ENCODE measurements around the gene PALLD. TPM values are rescaled to one million over a fixed set of nuclear protein-coding genes. Genes with fewer than 3 reads are reported as not detected.

PALLD gene
- total RNA-seq, 1 experiment from 2014 or later = 26.7 TPM

DNA sequence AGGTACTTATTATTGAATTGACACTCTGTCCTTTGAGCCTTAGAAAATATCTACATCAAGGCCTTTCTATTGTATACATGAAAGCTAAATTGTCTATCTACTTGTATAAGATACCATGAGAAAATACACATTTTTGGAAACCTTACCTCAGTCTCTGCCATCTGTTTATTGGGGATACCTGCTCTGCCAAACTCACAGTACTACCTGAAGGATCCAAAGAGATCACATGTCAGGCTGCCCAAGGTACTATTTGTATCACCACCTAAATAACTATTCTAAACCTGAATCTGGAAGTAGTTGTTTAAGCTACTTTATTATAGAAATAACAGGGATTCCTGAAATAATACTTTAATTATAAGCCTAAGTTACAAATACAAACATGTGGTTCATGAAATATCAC, 126.2 kb downstream of the PALLD start:
- CTCF ChIA-PET = no interaction called here

DNA sequence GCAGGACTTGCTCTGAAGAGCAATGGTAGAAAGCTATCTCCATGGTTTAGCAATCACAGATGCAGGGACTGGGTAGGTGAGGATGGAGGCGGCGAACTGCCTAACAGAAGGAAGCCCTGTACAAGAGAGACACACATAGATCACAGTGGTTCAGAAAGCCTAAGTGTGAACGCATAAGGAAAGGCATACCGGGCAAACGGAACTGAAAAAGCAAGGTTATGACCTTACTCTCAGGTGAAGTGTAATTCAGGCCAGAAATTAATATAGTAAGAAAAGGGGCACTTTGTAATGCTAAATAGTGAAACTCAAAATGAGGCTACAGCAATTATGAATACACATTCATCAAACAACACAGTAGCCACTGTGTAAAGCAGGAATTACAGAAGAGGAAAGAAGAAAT, 126.6 kb downstream of the PALLD start:
- no peaks in the 10 kb centered on the region for H3K79me2 ChIP-seq (ENCODE audit: low read length)
- BruUV-seq (replicated peaks) = no TSS peak
- no peak overlapping the region for H3K4me2 ChIP-seq (ENCODE audit: low read length)
- DNase-seq (no peak), ATAC-seq (no peak)
- no peaks in the 10 kb centered on the region for H4K20me1 ChIP-seq (ENCODE audit: low read length)
- H3K9me3 ChIP-seq (ENCODE audit: low read length) = no peaks in the 10 kb centered on the region
- POLR2A ChIA-PET (ENCODE audit: unreplicated experiment) = no interaction called here
- H3F3A ChIP-seq (ENCODE audit: low read length, unreplicated experiment) = no peaks in the 10 kb centered on the region
- no peak overlapping the region for H2AFZ ChIP-seq (ENCODE audit: low read length)
- CTCF ChIA-PET = no interaction called here
- no peak overlapping the region for H3K27ac ChIP-seq (ENCODE audit: low read length)
- no peak overlapping the region for H3K4me3 ChIP-seq (ENCODE audit: low read length)
- H3K27me3 ChIP-seq (ENCODE audit: low read length) = no peaks in the 10 kb centered on the region
- TF ChIP-seq EZH2 (IDR thresholded peaks at IDR 0.05; ENCODE audit: low read length, unreplicated experiment) (no peak), EZH2phosphoT487 (IDR thresholded peaks at IDR 0.05; ENCODE audit: borderline replicate concordance, low read length) (no peak)
- intact Hi-C loops (cut with micrococcal nuclease) = no loop called here
- H3K9ac ChIP-seq (ENCODE audit: low read length) = no peak overlapping the region
- no peaks in the 10 kb centered on the region for H3K36me3 ChIP-seq (ENCODE audit: low read depth, low read length)
- no peaks in the 10 kb centered on the region for H3K9me2 ChIP-seq (replicated peaks; ENCODE audit: low read length)
- peaks cover 16% of the 10 kb centered on the region for H3K4me1 ChIP-seq (ENCODE audit: insufficient read depth, low read length)

More for the DNA sequence above, 126.2 kb downstream of the PALLD start:
- peaks cover 20% of the 10 kb centered on the region for H3K4me1 ChIP-seq (ENCODE audit: insufficient read depth, low read length)
- DNase-seq (no peak), ATAC-seq (no peak)
- POLR2A ChIA-PET (ENCODE audit: unreplicated experiment) = no interaction called here
- H3K4me3 ChIP-seq (ENCODE audit: low read length) = no peak overlapping the region
- H3F3A ChIP-seq (ENCODE audit: low read length, unreplicated experiment) = no peaks in the 10 kb centered on the region
- H2AFZ ChIP-seq (ENCODE audit: low read length) = no peak overlapping the region
- no peaks in the 10 kb centered on the region for H3K79me2 ChIP-seq (ENCODE audit: low read length)
- intact Hi-C loops (cut with micrococcal nuclease) = no loop called here
- no peak overlapping the region for H3K9ac ChIP-seq (ENCODE audit: low read length)
- no peak overlapping the region for H3K4me2 ChIP-seq (ENCODE audit: low read length)
- TF ChIP-seq, protein P1, sequence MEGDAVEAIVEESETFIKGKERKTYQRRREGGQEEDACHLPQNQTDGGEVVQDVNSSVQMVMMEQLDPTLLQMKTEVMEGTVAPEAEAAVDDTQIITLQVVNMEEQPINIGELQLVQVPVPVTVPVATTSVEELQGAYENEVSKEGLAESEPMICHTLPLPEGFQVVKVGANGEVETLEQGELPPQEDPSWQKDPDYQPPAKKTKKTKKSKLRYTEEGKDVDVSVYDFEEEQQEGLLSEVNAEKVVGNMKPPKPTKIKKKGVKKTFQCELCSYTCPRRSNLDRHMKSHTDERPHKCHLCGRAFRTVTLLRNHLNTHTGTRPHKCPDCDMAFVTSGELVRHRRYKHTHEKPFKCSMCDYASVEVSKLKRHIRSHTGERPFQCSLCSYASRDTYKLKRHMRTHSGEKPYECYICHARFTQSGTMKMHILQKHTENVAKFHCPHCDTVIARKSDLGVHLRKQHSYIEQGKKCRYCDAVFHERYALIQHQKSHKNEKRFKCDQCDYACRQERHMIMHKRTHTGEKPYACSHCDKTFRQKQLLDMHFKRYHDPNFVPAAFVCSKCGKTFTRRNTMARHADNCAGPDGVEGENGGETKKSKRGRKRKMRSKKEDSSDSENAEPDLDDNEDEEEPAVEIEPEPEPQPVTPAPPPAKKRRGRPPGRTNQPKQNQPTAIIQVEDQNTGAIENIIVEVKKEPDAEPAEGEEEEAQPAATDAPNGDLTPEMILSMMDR (conservative IDR thresholded peaks at IDR 0.05; ENCODE audit: low read depth, low read length) = no peak
- TF ChIP-seq EZH2phosphoT487 (IDR thresholded peaks at IDR 0.05; ENCODE audit: borderline replicate concordance, low read length) (no peak), EZH2 (IDR thresholded peaks at IDR 0.05; ENCODE audit: low read length, unreplicated experiment) (no peak)
- no peaks in the 10 kb centered on the region for H3K36me3 ChIP-seq (ENCODE audit: low read depth, low read length)
- H3K27ac ChIP-seq (ENCODE audit: low read length) = no peak overlapping the region
- no peaks in the 10 kb centered on the region for H4K20me1 ChIP-seq (ENCODE audit: low read length)
- no peaks in the 10 kb centered on the region for H3K9me3 ChIP-seq (ENCODE audit: low read length)
- no peaks in the 10 kb centered on the region for H3K9me2 ChIP-seq (replicated peaks; ENCODE audit: low read length)
- BruUV-seq (replicated peaks) = no TSS peak
- H3K27me3 ChIP-seq (ENCODE audit: low read length) = no peaks in the 10 kb centered on the region

DNA sequence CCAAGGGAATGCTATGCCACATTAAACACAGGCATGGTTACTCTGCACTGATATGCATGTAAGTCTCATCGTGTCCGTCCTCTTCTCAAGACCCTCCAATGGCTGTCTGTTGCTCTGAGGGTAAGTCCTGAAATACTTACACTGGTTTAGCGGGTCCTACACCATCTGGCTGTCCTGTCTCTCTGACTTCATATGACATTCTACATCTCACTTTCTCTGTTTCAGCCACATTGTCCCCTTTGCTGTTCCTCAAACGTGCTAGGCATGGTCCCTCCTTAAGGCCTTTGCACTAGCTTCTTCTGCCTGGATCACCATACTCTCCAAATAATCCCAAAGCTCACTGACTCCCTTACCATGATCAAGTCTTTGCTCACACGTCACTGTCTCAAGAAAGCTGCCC, 131.4 kb downstream of the PALLD start:
- Histone ChIP-seq H4K20me1 (ENCODE audit: low read length) (no peaks in the 10 kb centered on the region; the same call in 1 of the 2 replicates), H3K36me3 (ENCODE audit: low read depth, low read length) (no peaks in the 10 kb centered on the region), H3K27ac (ENCODE audit: low read length) (no peak overlapping the region), H3K9me2 (replicated peaks; ENCODE audit: low read length) (no peaks in the 10 kb centered on the region), H3K4me1 (ENCODE audit: insufficient read depth, low read length) (peaks cover 17% of the 10 kb centered on the region), H3K79me2 (ENCODE audit: low read length) (peaks cover 17% of the 10 kb centered on the region), H3F3A (ENCODE audit: low read length, unreplicated experiment) (no peaks in the 10 kb centered on the region), H3K4me3 (ENCODE audit: low read length) (no peak overlapping the region), H3K9ac (ENCODE audit: low read length) (no peak overlapping the region), H3K9me3 (ENCODE audit: low read length) (no peaks in the 10 kb centered on the region), H3K27me3 (ENCODE audit: low read length) (no peaks in the 10 kb centered on the region), H3K4me2 (ENCODE audit: low read length) (no peak overlapping the region), H2AFZ (ENCODE audit: low read length) (no peak overlapping the region)
- no TSS peak for BruUV-seq (replicated peaks)
- ATAC-seq (no peak), DNase-seq (no peak)
- POLR2A ChIA-PET (ENCODE audit: unreplicated experiment) = no interaction called here
- intact Hi-C loops (cut with micrococcal nuclease) = no loop called here
- CTCF ChIA-PET = no interaction called here
- TF ChIP-seq, protein P1 (conservative IDR thresholded peaks at IDR 0.05; ENCODE audit: low read depth, low read length) = no peak
- TF ChIP-seq EZH2 (IDR thresholded peaks at IDR 0.05; ENCODE audit: low read length, unreplicated experiment) (no peak), EZH2phosphoT487 (IDR thresholded peaks at IDR 0.05; ENCODE audit: borderline replicate concordance, low read length) (no peak)
